OCI-LY7 (cell line): ENCODE measurements around the gene CAPZB. TPM values are rescaled to one million over a fixed set of nuclear protein-coding genes. Genes with fewer than 3 reads are reported as not detected.

Experiments
- Bru-seq: library from RNA; stranded (reverse); fragments of 400-500 nt; gene quantifications from one replicate; lab custom pipeline; 2021; lab: Mats Ljungman, UMichigan
- BruChase-seq, 2 experiments: library from RNA; stranded (reverse); fragments of 400-500 nt; gene quantifications; one replicate each; lab custom pipeline; 2021; lab: Mats Ljungman, UMichigan
- BruUV-seq: library from RNA; stranded (reverse); fragments of 400-500 nt; replicated peaks from 2 replicates; lab custom pipeline; 2021; lab: Mats Ljungman, UMichigan
- CTCF ChIA-PET: fragments of 300-600 bp; sonication (Branson Sonifier 250); formaldehyde crosslinking; loops from one replicate; lab custom pipeline; 2022; ENCODE audit warnings: antibody characterized with exemption; ENCODE audit not compliant: unreplicated experiment; lab: Charles Lee
- POLR2A ChIA-PET: fragments of 300-600 bp; sonication (Branson Sonifier 250); formaldehyde crosslinking; loops from one replicate; lab custom pipeline; 2022; ENCODE audit warnings: antibody characterized with exemption; lab: Charles Lee
- DNase-seq: peaks from one replicate; pipeline ENCODE4 v3.0.0-alpha.2; 2015; ENCODE audit warnings: low spot score
- H2AFZ ChIP-seq: fragments of 200-600 bp; sonication (generic), shearing (Covaris generic); 2 replicates; pipeline ENCODE4 v1.6.1; 2014; ENCODE audit warnings: mild to moderate bottlenecking, antibody characterized with exemption, low read length, moderate library complexity
- H3K27ac ChIP-seq: fragments of 200-600 bp; sonication (generic); 2 replicates; pipeline ENCODE4 v1.5.1; 2014; ENCODE audit warnings: mixed run types, low read depth, mild to moderate bottlenecking, moderate library complexity, low read length, inconsistent platforms; ENCODE audit not compliant: poor library complexity, severe bottlenecking
- H3K36me3 ChIP-seq: fragments of 200-600 bp; sonication (generic); 2 replicates; pipeline ENCODE4 v1.6.1; 2014; ENCODE audit warnings: mild to moderate bottlenecking, antibody characterized with exemption, low read length, moderate library complexity, mixed read lengths; ENCODE audit not compliant: insufficient read depth
- H3K4me1 ChIP-seq: fragments of 200-600 bp; sonication (generic); 2 replicates; pipeline ENCODE4 v1.5.1; 2014; ENCODE audit warnings: mild to moderate bottlenecking, low read length; ENCODE audit not compliant: insufficient read depth, poor library complexity, severe bottlenecking
- H3K4me2 ChIP-seq: fragments of 200-600 bp; sonication (generic); 2 replicates; pipeline ENCODE4 v1.6.1; 2014; ENCODE audit warnings: mild to moderate bottlenecking, low read length
- H3K4me3 ChIP-seq: fragments of 200-600 bp; sonication (generic); 2 replicates; pipeline ENCODE4 v1.5.1; 2014; ENCODE audit warnings: mild to moderate bottlenecking, low read depth, low read length; ENCODE audit not compliant: poor library complexity, severe bottlenecking
- H3K79me2 ChIP-seq: fragments of 200-600 bp; sonication (generic); 2 replicates; pipeline ENCODE4 v1.6.1; 2016; ENCODE audit warnings: low read depth, mild to moderate bottlenecking, low read length, moderate library complexity, mixed read lengths; ENCODE audit not compliant: insufficient read depth
- H3K9me2 ChIP-seq: fragments of 200-600 bp; sonication (generic); 2 replicates; pipeline ENCODE4 v1.6.1; 2016; ENCODE audit warnings: mild to moderate bottlenecking, low read length, mixed read lengths; ENCODE audit not compliant: insufficient read depth
- H3K9me3 ChIP-seq: fragments of 200-600 bp; sonication (generic); 2 replicates; pipeline ENCODE4 v1.6.1; 2014; ENCODE audit warnings: mild to moderate bottlenecking, mixed run types, low read length, mixed read lengths
- H4K20me1 ChIP-seq: fragments of 200-600 bp; sonication (generic); 2 replicates; pipeline ENCODE4 v1.6.1; 2014; ENCODE audit warnings: mild to moderate bottlenecking, antibody characterized with exemption, low read length, moderate library complexity, mixed read lengths; ENCODE audit not compliant: insufficient read depth
- EZH2phosphoT487 ChIP-seq: fragments of 200-600 bp; sonication (generic); IDR thresholded peaks from 2 replicates; pipeline ENCODE4 v1.6.1; 2018; ENCODE audit warnings: low read depth, borderline replicate concordance, mild to moderate bottlenecking, mixed run types, antibody characterized with exemption, low read length, moderate library complexity, mixed read lengths
- intact Hi-C: fragments of 100-400 bp; cut with micrococcal nuclease; formaldehyde crosslinking; loops from one replicate; pipeline ENCODE4 v1.10.0; 2022; ENCODE audit not compliant: unreplicated experiment
- long read RNA-seq: library from polyadenylated mRNA; stranded (forward); transcript quantifications from one replicate; pipeline ENCODE4 v2.0.0, GENCODE V29; 2022
- total RNA-seq, 2 experiments: library from RNA; depleted of rRNA in 1 of 2; stranded (reverse); fragments of >200 nt in 1 of 2; shearing (Covaris generic) in 1 of 2; gene quantifications; 2 replicates each; pipeline ENCODE4 v1.2.3, GENCODE V29; 2014 to 2022
- TF ChIP-seq, protein P1 (sequence below): fragments of 200-600 bp; sonication (generic); conservative IDR thresholded peaks from 2 replicates; pipeline ENCODE4 v1.5.1; 2014; ENCODE audit warnings: mild to moderate bottlenecking, antibody characterized with exemption, low read length, moderate library complexity, mixed read lengths

The CAPZB gene
- 56.1 and 61.3 TPM in 2 replicates for total RNA-seq (2014; rRNA removed; shearing (Covaris generic))
- 187 and 190 TPM in 2 replicates for total RNA-seq (2022)
- Bru-seq, nascent RNA: percentile 77 among the genes with signal in this experiment
- percentile 81 among the genes with signal in this experiment for BruChase-seq, experiment 1, labeled RNA remaining after a 6-hour chase
- percentile 70 among the genes with signal in this experiment for BruChase-seq, experiment 2, labeled RNA remaining after a 2-hour chase
- long read RNA-seq, transcript CAPZB-201 (9 exons, 858 nt): major isoform, 118 of 137 reads
- long read RNA-seq, partial matches to known transcripts: 5 of 137 reads
- long read RNA-seq, other reads (novel, unspliced or antisense): 11 of 137 reads

DNA sequence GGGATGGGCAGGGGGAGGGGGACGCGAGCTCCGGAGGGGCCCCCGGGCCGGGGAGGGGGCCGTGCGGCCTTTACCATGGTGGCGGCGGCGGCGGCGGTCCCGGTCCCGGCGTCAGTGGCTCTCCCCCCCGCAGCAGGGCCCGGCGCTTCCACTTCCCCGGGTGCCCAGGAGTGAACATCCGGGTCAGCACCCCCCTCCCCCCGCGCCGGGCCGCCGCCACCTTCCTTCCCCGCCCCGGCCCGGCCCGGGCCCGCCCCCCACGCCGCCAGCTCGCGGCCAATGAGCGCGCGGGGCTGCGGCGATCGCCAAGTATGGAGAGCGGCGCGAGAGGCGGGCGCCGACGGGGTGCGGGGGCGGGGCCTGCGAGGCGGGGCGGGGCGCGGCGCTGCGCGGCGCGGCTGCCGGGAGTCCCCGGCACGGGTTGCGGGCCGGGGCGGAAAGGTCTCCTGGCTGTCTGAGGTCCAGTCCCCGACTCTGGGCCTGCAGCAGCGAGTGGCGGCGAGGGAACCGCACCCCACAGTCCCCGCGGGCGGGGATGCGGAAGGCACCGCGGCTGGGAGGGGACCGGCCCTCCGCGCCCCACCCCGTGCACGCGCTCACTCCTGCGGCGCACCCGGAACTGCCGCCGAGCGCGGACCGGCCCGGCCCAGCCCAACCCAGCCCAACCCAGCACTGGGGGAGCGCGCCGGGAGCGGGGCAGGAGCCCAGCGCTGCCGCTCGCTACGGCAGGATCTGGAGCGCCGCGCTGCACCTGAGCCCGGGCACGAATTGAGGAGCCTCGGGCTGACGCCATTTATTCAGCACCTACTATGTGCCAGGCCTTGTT is at the start of gene CAPZB:
TSS of gene CAPZB (minus strand) at position 178 of the 826 bp plus-strand sequence. CDS start at position 77, 101 bp downstream.
- H3K9me3 ChIP-seq: no peaks in the 10 kb centered on the region
- CTCF ChIA-PET: interaction anchor here (0.6 kb wide), 1 partner anchor 18 kb away, joined by 6 read pairs; no protein-coding TSS in a partner anchor
- peak within 1 kb of the TSS; percentile 43 for H2AFZ ChIP-seq
- H3K9me2 ChIP-seq: no peaks in the 10 kb centered on the region
- intact Hi-C loops: loop anchor here (1.0 to 5.0 kb wide), 3 partner anchors 8 to 97 kb away; no protein-coding TSS in a partner anchor
- no TSS peak for BruUV-seq
- DNase-seq: peak; percentile 93
- peak within 1 kb of the TSS; percentile 66 for H3K27ac ChIP-seq
- peaks cover 30% of the 10 kb centered on the region for H4K20me1 ChIP-seq
- H3K4me3 ChIP-seq: peak within 1 kb of the TSS; percentile 98
- H3K4me1 ChIP-seq: peaks cover 39% of the 10 kb centered on the region
- TF ChIP-seq, protein P1, sequence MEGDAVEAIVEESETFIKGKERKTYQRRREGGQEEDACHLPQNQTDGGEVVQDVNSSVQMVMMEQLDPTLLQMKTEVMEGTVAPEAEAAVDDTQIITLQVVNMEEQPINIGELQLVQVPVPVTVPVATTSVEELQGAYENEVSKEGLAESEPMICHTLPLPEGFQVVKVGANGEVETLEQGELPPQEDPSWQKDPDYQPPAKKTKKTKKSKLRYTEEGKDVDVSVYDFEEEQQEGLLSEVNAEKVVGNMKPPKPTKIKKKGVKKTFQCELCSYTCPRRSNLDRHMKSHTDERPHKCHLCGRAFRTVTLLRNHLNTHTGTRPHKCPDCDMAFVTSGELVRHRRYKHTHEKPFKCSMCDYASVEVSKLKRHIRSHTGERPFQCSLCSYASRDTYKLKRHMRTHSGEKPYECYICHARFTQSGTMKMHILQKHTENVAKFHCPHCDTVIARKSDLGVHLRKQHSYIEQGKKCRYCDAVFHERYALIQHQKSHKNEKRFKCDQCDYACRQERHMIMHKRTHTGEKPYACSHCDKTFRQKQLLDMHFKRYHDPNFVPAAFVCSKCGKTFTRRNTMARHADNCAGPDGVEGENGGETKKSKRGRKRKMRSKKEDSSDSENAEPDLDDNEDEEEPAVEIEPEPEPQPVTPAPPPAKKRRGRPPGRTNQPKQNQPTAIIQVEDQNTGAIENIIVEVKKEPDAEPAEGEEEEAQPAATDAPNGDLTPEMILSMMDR: no peak
- TF ChIP-seq EZH2phosphoT487: no peak
- POLR2A ChIA-PET: no interaction called here
- H3K36me3 ChIP-seq: peaks cover 18% of the 10 kb centered on the region; the same call in 1 of the 2 replicates
- H3K4me2 ChIP-seq: peak within 1 kb of the TSS; percentile 98
- peaks cover 55% of the 10 kb centered on the region for H3K79me2 ChIP-seq

DNA sequence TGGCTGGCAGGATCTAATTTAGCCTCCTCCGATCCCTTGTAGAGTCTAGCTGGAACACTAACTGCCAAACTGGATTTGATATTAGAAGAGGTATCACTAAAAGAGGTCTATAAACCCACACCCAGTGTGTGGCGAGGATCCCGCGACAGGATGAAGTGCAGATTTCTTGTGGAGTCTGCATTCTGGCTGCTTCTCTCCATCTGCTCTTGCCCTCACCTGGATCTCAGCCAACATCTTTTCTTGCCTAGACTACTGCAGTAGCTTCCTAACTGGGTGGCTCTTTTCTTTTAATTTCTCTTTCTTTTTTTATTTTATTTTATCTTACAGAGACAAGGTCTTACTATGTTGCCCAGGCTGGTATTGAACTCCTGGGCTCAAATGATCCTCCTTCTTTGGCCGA is 48.9 kb upstream of the CAPZB start:
- POLR2A ChIA-PET: interaction anchor here (0.7 kb wide), 1 partner anchor 164 kb away, joined by 6 read pairs; no protein-coding TSS in a partner anchor
- CTCF ChIA-PET: no interaction called here
- Histone ChIP-seq H2AFZ (no peak overlapping the region), H3K79me2 (no peaks in the 10 kb centered on the region), H3K36me3 (no peaks in the 10 kb centered on the region), H3K27ac (no peak overlapping the region), H3K4me3 (no peak overlapping the region), H3K4me2 (no peak overlapping the region), H3K4me1 (no peaks in the 10 kb centered on the region), H3K9me2 (no peaks in the 10 kb centered on the region), H3K9me3 (peaks cover 4% of the 10 kb centered on the region; the same call in 1 of the 2 replicates), H4K20me1 (no peaks in the 10 kb centered on the region)
- DNase-seq: no peak
- TF ChIP-seq, protein P1: no peak
- no peak for TF ChIP-seq EZH2phosphoT487
- intact Hi-C loops: no loop called here
- no TSS peak for BruUV-seq
